ENCODE measurements around the gene RPL19.
A peak's percentile ranks its signal among the peaks of the same experiment; 100 is the strongest.

Gene RPL19

GRCh38 chr17:39173526-39174274 is 26.4 kb upstream of the RPL19 start:
- DNase-seq, result no peak

- DNase-seq, result no peak
These were observed 25.0 kb upstream of the RPL19 start for GRCh38 chr17:39174920-39175694.

- no peak for DNase-seq
These were observed 24.4 kb upstream of the RPL19 start for GRCh38 chr17:39175695-39176093.

GRCh38 chr17:39177256-39177655 is 22.8 kb upstream of the RPL19 start:
- no peak for DNase-seq

GRCh38 chr17:39178536-39178935 is 21.5 kb upstream of the RPL19 start:
- no peak for DNase-seq

- DNase-seq, result no peak
These were observed 18.8 kb upstream of the RPL19 start for GRCh38 chr17:39181303-39181702.

GRCh38 chr17:39183045-39183444 is 17.0 kb upstream of the RPL19 start:
- DNase-seq, result no peak

GRCh38 chr17:39183720-39184119 is 16.4 kb upstream of the RPL19 start:
- no peak for DNase-seq

GRCh38 chr17:39186481-39187002 is 13.5 kb upstream of the RPL19 start:
- DNase-seq, result no peak

- no peak for DNase-seq
These were observed 12.8 kb upstream of the RPL19 start for GRCh38 chr17:39187152-39187830.

GRCh38 chr17:39191750-39192510 is 8.2 kb upstream of the RPL19 start:
- DNase-seq, result no peak

- DNase-seq, result no peak
These were observed 7.2 kb upstream of the RPL19 start for GRCh38 chr17:39192901-39193300.

- no peak for DNase-seq
These were observed 6.7 kb upstream of the RPL19 start for GRCh38 chr17:39193346-39193745.

- no peak for DNase-seq
These were observed 5.7 kb upstream of the RPL19 start for GRCh38 chr17:39194089-39194984.

GRCh38 chr17:39194985-39195524 is 5.0 kb upstream of the RPL19 start:
- no peak for DNase-seq

GRCh38 chr17:39195568-39196160 is 4.4 kb upstream of the RPL19 start:
- DNase-seq, result no peak

- no peak for DNase-seq
These were observed 3.8 kb upstream of the RPL19 start for GRCh38 chr17:39196241-39196807.

- no peak for DNase-seq
These were observed 3.2 kb upstream of the RPL19 start for GRCh38 chr17:39196808-39197291.

GRCh38 chr17:39197380-39198185 is 2.5 kb upstream of the RPL19 start, which contains the start of gene CACNB1:
TSS of gene CACNB1 (minus strand) at chr17:39197669. CDS start at chr17:39197495, 174 bp downstream.
- peak; percentile 24 for DNase-seq
